ENCODE results near the gene SNX13. TPM values are rescaled to one million over a fixed set of nuclear protein-coding genes. Genes with fewer than 3 reads are reported as not detected.

The SNX13 gene
- total and polyA plus RNA-seq, 2 of the 4 experiments (the other 2 are of a cell fraction) = 9.0 to 24.9 TPM

GRCh38 chr7:17962652-17963051 lies 22.4 kb upstream of the SNX13 start:
- Histone ChIP-seq H2BK20ac (ENCODE audit: low read depth, low read length) (peak overlapping the region; percentile 78; the same call in 1 of the 2 replicates), H2AK5ac (ENCODE audit: low read depth, low read length) (peak overlapping the region; percentile 73; the same call in 1 of the 2 replicates), H2AK9ac (replicated peaks; ENCODE audit: low read depth, low read length, poor library complexity) (no peak overlapping the region), H3K9me3 (ENCODE audit: control insufficient read depth, insufficient read depth, low read length) (no peaks in the 10 kb centered on the region), H4K8ac (ENCODE audit: low read depth in 2 of 2, low read length in 2 of 2) (peak overlapping the region in 1 of 2 experiments; percentile 43; a peak in 1 of 4 replicates), H3K4me3 (ENCODE audit: insufficient read depth, low read depth, low read length) (no peak overlapping the region), H4K5ac (ENCODE audit: low read depth, low read length) (no peak overlapping the region; the same call in 1 of the 2 replicates), H3K56ac (ENCODE audit: extremely low read depth, insufficient read depth, low read length) (no peak overlapping the region), H3K79me1 (ENCODE audit: low read depth in 1 of 2, low read length in 2 of 2) (no peaks in the 10 kb centered on the region), H2AFZ (replicated peaks; ENCODE audit: low read length, poor library complexity) (no peak overlapping the region), H3K9ac (ENCODE audit: low read depth, low read length) (no peak overlapping the region), H3K9me1 (ENCODE audit: insufficient read depth, low read length) (no peaks in the 10 kb centered on the region; the same call in 1 of the 2 replicates), H3K4me2 (ENCODE audit: low read depth, low read length) (no peak overlapping the region), H3K14ac (replicated peaks; ENCODE audit: low read depth, low read length) (no peak overlapping the region), H3K4ac (ENCODE audit: low read depth, low read length) (peak overlapping the region; percentile 64), H4K91ac (ENCODE audit: insufficient read depth, low read depth, low read length) (no peak overlapping the region), H3K27ac (ENCODE audit: insufficient read depth, low read length) (peak overlapping the region; percentile 29; the same call in 1 of the 2 replicates), H2BK120ac (ENCODE audit: low read depth, low read length) (peak overlapping the region; percentile 50; the same call in 1 of the 2 replicates), H4K20me1 (ENCODE audit: insufficient read depth, low read length) (no peaks in the 10 kb centered on the region), H3K18ac (ENCODE audit: low read depth, low read length) (no peak overlapping the region; the same call in 1 of the 2 replicates), H3K23ac (ENCODE audit: low read depth, low read length) (no peak overlapping the region), H3K27me3 (ENCODE audit: control insufficient read depth, insufficient read depth, low read length) (no peaks in the 10 kb centered on the region), H3K4me1 (ENCODE audit: control insufficient read depth, insufficient read depth, low read length) (peaks cover 2% of the 10 kb centered on the region; the same call in 1 of the 2 replicates), H2BK5ac (ENCODE audit: low read depth, low read length, poor library complexity, severe bottlenecking) (no peak overlapping the region), H3K36me3 (ENCODE audit: control insufficient read depth, insufficient read depth, low read length) (no peaks in the 10 kb centered on the region), H2BK15ac (ENCODE audit: low read depth, low read length) (peak overlapping the region; percentile 43; the same call in 1 of the 3 replicates)
- ATAC-seq (ENCODE audit: low read depth) (no peak), DNase-seq (no peak)
- in situ Hi-C loops (cut with MboI; ENCODE audit: low sequenced_read_pairs) (loop anchor here (10.0 kb wide), 1 partner anchor 362 kb away; no protein-coding TSS in a partner anchor), intact Hi-C loops (cut with micrococcal nuclease) (loop anchor here (5.0 to 10.0 kb wide), 3 partner anchors 190 to 1068 kb away; no protein-coding TSS in a partner anchor), dilution Hi-C loops (cut with HindIII; ENCODE audit: low sequenced_read_pairs, unreplicated experiment) (no loop called here)
- ChIA-PET CTCF (interaction anchor here (0.6 to 0.9 kb wide), 2 partner anchors 12 to 192 kb away, joined by 3 to 4 read pairs; no protein-coding TSS in a partner anchor), POLR2A (ENCODE audit: unreplicated experiment) (no interaction called here)
- no TSS peak for BruUV-seq (replicated peaks)
- TF ChIP-seq, protein P1, sequence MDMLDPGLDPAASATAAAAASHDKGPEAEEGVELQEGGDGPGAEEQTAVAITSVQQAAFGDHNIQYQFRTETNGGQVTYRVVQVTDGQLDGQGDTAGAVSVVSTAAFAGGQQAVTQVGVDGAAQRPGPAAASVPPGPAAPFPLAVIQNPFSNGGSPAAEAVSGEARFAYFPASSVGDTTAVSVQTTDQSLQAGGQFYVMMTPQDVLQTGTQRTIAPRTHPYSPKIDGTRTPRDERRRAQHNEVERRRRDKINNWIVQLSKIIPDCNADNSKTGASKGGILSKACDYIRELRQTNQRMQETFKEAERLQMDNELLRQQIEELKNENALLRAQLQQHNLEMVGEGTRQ (IDR thresholded peaks at IDR 0.05; ENCODE audit: low read depth, low read length) = no peak
- TF ChIP-seq SMC3 (IDR thresholded peaks at IDR 0.05; ENCODE audit: low read depth, low read length) (no peak), BHLHE40 (IDR thresholded peaks at IDR 0.05; ENCODE audit: low read depth, low read length) (no peak), POLR2A (IDR thresholded peaks at IDR 0.05; ENCODE audit: low read depth, low read length) (no peak), CHD1 (IDR thresholded peaks at IDR 0.05; ENCODE audit: low read depth, low read length) (no peak), MXI1 (IDR thresholded peaks at IDR 0.05; ENCODE audit: borderline replicate concordance, low read depth, low read length) (no peak), NFE2L2 (IDR thresholded peaks at IDR 0.05; ENCODE audit: low read depth, low read length) (no peak), CTCF (conservative IDR thresholded peaks at IDR 0.05; ENCODE audit: low read depth, low read length) (no peak), MAZ (IDR thresholded peaks at IDR 0.05; ENCODE audit: borderline replicate concordance, low read depth, low read length) (no peak), MAFK (IDR thresholded peaks at IDR 0.05; ENCODE audit: low read depth, low read length) (no peak), FOS (IDR thresholded peaks at IDR 0.05; ENCODE audit: low read depth, low read length) (no peak), RAD21 (IDR thresholded peaks at IDR 0.05; ENCODE audit: low read length) (no peak), RFX5 (IDR thresholded peaks at IDR 0.05; ENCODE audit: low read depth, low read length) (no peak), RCOR1 (IDR thresholded peaks at IDR 0.05; ENCODE audit: insufficient replicate concordance, low read length) (no peak)
- TF ChIP-seq, protein P2, sequence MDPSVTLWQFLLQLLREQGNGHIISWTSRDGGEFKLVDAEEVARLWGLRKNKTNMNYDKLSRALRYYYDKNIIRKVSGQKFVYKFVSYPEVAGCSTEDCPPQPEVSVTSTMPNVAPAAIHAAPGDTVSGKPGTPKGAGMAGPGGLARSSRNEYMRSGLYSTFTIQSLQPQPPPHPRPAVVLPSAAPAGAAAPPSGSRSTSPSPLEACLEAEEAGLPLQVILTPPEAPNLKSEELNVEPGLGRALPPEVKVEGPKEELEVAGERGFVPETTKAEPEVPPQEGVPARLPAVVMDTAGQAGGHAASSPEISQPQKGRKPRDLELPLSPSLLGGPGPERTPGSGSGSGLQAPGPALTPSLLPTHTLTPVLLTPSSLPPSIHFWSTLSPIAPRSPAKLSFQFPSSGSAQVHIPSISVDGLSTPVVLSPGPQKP (IDR thresholded peaks at IDR 0.05; ENCODE audit: borderline replicate concordance, low read depth, low read length) = no peak
- 100% methylated on average over 5 of the region's 9 CpGs; no CpG with 5 or more reads in 1 of the 2 experiments for WGBS, 2 experiments (ENCODE audit: extremely low coverage in 2 of 2, insufficient read length in 1 of 2)
